Stimulated activated CD4-positive, alpha-beta T cell treated with anti-CD3 and anti-CD28 coated beads, Interleukin-4, amount 100 ng/mL, for 1 hour (primary cell): Measurements from ENCODE around the gene PNMA8A.
A peak's percentile ranks its signal among the peaks of the same experiment; 100 is the strongest.
"Not testable (repeated sequence)": the region's sequence is repeated elsewhere in the genome, so short reads cannot be mapped to it uniquely, and the experiment has no call there.

Source experiments
- DNase-seq: peaks from one replicate; pipeline ENCODE4 v3.0.0-alpha.2; 2020

PNMA8A gene, protein sequence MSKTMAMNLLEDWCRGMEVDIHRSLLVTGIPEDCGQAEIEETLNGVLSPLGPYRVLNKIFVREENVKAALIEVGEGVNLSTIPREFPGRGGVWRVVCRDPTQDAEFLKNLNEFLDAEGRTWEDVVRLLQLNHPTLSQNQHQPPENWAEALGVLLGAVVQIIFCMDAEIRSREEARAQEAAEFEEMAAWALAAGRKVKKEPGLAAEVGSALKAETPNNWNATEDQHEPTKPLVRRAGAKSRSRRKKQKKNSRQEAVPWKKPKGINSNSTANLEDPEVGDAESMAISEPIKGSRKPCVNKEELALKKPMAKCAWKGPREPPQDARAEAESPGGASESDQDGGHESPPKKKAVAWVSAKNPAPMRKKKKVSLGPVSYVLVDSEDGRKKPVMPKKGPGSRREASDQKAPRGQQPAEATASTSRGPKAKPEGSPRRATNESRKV

DNA sequence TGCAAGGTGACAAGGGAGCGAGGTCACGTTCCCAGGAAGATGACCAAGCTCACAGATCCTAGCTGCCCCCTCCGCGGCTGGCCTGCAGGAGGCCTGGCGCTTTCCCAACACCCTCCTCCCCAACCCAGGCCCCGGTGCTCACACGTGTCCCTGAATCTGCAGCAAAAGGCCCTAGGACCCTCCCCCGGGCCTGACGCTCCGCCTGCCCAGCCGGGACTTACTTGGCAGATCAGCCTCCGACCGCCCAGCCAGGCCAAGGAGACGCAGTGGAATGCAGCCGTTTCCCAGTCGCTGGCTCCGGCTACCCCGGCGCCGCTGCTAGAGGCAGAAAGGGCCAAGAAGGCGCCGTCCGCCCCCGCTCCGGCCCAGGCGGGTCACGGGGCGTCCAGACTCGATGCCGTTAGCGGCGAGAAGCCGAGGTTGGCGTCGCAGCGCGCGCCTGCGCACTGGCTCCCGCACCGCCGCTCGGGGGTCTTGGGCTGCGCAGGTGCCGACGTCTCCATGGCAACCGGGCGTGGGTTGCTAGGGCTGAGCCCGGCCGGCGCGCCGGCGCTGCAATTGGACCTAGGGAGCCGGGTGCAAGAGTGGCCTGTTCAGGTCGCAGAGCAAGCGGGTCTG is at the start of gene PNMA8A:
Gene PNMA8A, minus strand, starts transcription at position 448 of the 618 bp plus-strand sequence. CDS start 528 bp downstream, outside the sequence.
- DNase-seq, result no peak

DNA sequence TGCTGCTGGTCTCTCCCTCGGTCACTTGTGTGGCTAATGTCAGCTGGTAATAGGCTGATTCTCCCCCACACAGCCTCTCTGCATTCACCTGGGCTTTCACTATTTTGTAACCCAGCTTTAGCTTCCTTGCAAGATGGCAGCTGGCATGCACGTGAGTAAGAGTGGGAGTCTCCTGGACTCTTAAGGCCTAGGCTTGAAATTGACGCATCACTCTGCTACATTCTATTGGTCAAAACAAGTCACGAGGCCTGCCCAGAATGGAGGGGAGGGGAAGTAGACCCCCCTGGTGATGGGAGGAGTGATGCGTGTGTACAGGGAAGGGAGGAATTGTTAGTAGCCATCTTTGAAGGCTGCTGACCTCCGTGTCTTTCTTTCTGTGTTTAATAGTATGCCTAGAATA is 49.3 kb upstream of the PNMA8A start:
- no peak for DNase-seq

DNA sequence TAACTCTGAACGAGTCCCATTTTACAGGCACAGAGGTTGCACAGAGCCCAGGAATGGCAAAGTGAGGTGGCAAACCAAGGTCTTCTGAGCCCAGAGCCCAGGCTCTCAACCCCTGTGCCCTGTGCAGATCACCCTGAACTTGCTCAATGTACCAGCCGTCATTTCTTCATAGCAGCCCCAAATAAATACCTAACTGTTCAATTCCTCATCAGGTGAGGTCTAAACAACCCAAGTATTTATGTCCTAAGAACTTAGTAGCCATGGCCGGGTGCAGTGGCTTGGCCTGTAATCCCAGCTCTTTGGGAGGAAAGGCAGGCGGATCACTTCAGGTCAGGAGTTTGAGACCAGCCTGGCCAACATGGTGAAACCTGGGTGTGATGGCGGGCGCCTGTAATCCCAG is 46.1 kb upstream of the PNMA8A start:
- no peak for DNase-seq

DNA sequence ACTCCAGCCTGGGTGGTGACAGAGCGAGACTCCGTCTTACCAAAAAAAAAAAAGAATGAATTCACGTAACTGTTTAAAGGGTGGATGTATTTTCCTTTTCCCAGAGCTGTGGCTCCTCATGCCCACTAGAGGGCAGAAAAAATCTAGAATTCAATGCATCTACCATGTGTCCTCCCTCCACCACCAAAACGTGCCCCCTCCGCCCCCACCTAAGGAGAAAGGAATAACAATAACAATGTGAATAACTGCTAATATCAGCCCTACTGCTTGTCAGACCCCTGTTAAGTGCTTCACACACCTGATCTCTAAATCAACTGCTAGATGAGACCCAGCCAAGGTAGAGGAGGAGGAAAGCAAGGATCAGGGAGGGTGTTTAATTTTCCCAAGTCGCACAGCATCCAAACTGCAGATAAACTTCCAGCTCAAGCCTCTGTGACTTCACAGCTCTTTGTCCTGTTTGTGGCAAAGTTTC is 44.6 kb upstream of the PNMA8A start:
- DNase-seq, result peak; percentile 28

DNA sequence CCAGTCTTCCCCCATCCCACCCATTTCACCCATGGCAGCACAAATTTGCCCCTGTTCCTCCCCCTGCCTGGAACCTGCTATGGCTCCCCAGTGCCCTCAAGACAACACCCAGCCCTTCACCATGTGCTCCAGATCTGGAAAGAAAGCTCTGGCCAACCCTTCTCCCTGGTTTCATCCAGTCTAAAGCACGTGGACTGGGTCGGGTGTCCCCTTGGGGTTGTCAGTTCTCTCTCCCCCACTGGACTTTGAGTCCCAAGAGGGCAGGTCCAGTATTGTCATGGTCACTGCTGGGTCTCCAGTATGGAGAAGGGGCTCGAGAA is 43.9 kb upstream of the PNMA8A start:
- DNase-seq, result no peak

DNA sequence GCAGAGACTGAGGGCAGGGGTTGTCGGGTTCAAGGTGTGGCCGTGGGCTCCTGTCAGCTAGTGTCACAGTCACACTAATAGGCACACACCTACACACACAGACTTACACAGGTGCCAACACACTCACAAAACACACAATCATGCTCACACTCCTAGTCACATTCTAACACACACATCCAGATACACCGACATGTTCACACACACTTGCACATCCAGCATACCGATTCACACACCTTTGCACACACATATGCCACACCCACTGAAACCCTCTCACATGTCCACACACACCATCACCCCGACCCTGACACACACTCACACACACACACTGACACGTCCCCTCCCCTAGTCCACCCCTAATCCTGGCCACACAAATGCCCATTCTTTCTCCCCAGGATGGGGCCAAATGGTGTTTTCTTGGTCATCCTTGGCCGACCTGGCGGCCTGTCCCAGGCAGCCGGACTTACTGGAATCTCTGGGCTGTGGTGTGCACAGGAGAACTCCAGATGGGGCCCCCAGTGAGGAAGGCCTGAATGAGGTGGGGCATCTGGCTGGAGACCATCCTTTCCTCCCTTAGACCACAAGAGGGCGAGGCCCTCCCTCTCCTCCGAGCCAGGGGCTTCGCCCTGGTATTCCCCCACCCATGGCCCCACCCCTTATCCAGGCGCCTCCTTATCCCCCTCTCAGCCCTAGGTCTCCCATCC is 43.4 kb upstream of the PNMA8A start:
- no peak for DNase-seq

DNA sequence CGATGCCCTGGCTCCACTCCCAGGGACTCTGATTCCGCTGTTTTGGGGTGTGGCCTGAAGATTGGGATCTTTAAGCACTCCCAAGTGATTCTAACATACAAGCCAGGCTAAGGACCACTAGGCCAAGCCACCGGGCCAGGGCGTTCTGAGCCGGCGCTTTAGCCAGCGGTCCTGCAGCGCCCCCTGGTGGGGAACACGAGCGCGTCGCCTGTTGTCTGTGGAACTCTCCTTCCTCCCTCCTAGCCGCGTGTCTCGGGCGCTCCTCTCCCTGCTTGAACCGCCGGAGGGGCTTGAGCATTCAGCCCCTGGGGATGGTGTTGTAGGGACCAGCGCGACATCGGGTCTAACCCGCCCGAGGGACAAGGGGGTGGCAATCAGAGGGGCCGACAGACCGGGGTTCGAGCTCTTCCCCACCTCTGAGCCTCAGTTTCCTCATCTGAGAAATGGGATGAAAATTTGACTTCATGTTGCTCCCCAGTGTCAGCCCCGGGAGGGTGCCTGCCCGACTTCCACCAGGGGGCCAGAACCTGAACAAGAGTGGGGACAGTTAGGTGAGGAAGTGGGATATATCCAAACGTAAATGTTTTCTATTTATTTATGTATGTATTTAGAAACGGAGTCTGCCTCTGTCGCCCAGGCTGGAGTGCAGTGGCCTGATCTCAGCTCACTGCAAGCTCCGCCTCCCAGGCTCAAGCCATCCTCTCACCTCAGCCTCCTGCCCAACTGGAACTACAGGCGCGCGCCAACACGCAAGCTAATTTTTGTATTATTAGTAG is 42.3 kb upstream of the PNMA8A start:
- DNase-seq, result peak; percentile 86

DNA sequence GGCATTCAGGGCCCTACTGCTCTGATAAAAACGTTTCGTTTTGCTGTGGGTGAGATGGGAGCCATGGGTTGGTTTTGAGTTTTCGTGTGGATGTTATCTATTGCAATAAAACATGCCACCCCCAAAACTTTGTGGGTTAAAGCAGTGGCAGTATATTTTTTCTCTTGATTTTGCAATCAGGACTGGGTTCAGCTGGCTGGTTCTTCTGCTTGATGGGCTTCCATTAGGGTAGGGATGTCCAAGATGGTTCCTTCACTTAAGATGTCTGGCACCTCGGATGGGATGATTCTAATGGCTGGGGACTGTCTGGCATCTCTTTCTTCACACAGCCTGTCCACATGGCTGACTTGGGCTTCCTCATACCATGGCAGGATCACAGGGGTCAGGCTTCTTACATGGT is 39.9 kb upstream of the PNMA8A start:
- no peak for DNase-seq

DNA sequence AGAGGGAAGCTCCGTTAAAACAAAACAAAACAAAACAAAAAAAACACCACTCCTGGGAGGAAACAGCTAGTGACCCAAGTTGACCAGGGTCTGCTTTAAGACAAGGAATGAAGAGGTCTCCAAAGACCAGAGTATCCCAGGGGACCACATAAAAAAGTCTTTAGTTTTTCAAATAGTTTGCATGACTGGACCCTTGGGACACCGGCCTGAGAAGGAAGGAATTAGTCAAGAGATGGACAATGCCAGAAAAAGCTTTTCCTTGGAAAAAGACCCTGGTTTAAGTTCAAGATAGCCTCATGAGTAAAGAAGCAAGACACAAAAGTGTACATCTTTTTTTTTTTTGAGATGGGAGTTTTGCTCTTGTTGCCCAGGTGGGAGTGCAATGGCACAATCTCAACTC is 36.8 kb upstream of the PNMA8A start:
- no peak for DNase-seq

DNA sequence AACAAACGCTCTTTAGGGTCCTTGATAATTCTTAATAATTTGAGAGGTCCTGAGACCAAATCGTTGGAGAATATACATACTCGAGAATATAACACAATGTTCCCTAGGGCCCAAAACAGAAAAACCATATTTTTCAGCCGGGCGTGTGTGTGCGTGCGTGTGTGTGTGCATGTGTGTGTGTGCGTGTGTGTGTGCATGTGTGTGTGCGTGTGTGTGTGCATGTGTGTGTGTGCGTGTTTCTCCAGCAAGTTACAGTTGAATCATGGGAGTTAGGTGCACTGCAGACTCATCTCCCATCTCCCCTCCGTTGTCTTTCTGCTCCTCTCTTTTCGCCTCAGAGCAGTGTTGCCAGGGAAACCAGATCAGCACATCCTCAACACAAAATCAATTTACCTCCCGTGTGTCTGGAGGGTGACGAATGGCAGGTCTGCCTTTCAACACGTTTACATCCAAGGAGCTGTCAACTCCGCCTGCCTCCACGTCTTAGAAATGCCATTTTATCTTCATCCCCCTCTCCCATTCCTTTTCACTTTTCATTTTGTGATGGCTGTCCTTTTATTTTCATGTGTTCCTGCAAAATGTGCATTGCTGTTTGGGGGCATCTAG is 32.6 kb upstream of the PNMA8A start:
- no peak for DNase-seq

DNA sequence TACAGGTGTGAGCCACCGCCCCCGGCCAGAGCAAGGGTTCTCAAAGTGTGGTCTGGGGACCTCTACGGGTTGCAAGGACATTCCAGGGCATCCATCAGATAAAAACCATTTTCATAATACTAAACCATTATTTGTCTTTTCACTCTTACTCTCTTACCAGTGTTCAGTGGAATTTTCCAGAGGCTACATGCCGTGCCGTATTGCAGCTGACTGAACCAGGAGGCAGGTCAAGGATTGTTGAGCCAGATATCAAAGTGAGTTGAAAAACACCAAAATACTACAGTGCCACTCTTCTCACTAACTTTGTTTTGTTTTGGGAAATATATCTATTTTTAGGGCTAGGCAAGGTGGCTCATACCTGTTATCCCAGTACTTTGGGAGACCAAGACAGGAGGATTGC is 31.5 kb upstream of the PNMA8A start:
- DNase-seq, result no peak

DNA sequence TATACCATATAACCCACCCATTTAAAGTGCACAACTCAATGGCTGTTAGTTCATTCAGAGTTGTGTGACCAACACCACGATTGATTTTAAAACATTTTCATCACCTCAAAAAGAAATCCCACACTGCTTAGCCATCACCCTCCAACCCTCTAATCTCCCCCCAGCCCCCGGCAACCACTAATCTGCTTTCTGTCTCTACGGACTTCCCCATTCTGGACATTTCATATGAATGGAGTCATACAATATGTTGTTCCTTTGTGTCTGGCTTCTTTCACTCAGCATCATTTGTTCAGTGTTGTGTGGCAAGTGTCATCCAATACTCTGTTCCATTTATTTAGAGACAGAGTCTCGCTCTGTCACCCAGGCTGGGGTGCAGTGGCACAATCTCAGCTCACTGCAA is 28.3 kb upstream of the PNMA8A start:
- no peak for DNase-seq

DNA sequence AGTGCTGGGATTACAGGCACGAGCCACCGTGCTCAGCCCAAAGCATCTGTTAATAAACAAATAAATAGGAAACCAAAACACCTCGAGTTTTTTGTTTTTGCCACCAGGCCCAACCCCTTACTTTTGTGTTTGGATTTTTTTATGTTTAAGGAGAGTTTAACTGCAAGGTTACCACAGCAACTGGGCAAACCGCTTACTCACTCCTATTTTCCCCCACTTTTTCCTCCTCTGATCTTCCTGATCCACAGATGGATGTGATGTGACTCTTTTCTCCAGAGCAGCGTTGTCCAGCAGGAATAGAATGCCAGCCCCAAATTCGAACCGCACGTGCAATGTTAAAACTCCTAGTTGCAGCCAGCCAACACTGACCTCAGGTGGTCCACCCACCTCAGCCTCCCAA is 26.4 kb upstream of the PNMA8A start:
- DNase-seq, result no peak

DNA sequence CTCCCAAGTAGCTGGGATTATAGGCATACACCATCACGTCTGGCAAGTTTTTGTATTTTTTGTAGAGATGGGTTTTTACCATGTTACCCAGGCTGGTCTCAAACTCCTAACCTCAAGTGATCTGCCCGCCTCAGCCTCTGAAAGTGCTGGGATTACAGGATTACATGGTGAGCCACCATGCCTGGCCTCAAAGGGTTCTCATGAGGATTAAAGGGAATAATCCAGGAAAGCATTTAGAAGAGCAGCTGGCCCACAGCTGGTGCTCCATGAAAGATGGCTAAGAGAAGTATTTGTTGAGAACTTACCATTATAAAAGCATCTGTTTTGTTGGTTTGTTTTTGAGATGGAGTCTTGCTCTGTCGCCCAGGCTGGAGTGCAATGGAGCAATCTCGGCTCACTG is 25.5 kb upstream of the PNMA8A start:
- DNase-seq, result not testable (repeated sequence)

DNA sequence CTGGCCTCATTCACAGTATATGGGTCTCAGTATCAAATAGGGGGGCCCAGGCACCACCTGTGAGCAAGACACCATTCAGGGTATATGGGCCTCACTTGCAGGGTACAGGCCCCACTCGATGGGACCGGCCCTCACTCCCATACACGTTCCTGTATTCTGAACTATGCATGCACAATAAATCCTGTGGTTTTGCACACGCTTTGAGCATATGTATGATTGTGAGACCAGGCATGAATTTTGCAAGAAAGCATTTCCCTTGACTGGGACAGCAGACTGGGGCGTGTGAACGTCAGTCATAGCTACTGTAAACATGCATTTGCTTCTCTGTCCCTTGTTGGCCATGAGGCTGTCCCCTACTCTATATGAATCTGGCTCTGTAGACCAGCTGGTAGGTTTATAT is 24.9 kb upstream of the PNMA8A start:
- no peak for DNase-seq

DNA sequence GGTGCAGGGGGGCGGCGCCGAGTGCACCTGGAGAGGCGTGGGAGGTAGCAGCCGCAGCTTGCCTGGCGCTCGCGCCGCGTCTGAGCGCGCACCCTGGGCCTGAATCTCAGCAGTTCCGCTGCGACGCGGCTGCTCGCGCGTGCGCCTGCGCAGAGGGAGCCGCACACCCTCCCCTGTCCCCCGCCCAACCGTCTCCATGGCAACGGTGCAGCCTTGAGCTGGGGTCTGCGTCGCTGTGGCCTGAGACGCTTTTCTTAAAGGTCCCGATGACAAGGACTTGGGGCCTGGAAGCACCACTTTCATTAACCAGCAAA is 24.4 kb upstream of the PNMA8A start, which contains the start of gene PNMA8B:
Gene PNMA8B, minus strand, starts transcription at position 82 of the 314 bp plus-strand sequence. CDS start 402 bp downstream, outside the sequence.
- peak; percentile 52 for DNase-seq

DNA sequence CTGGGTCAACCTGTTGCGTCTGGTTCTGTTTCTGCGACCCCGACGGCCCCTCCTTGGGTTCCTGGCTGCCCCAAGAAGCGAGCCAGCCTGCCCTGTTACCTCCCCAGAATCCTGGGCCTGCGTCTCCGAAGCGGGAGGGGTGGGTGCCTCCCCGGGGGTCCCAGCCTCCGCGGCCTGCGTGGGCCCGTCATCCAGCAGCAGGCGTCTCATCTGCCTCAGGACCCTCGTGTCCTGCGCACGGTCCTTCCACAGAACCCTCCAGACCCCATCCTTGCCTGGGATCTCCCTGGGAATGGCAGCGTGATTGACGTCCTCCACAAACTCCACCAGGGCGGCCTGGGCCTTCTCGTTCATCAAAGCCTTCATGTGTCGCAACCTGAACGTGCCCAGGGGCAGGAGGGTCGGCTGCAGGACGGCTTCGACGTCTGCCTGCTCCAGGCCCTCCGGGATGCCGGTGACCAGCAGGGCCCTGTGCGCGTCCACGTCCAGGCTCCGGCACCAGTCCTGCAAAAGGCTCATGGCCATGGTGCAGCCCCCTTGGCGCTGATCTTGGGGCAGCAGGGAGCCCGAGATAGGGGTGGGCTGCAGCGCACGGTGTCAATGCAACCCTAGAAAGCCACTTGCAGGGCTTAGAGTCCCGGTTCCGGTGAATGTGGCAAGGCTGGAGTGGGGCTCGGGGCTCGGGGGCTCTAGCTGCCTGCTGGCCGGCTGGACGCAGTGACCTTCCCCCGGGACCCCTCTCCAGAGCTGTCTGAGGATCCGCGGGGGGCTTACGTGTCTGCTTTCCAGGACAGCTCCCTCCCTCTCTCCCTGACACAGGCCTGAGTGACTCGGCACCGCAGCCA is 23.8 kb upstream of the PNMA8A start:
- DNase-seq, result no peak

DNA sequence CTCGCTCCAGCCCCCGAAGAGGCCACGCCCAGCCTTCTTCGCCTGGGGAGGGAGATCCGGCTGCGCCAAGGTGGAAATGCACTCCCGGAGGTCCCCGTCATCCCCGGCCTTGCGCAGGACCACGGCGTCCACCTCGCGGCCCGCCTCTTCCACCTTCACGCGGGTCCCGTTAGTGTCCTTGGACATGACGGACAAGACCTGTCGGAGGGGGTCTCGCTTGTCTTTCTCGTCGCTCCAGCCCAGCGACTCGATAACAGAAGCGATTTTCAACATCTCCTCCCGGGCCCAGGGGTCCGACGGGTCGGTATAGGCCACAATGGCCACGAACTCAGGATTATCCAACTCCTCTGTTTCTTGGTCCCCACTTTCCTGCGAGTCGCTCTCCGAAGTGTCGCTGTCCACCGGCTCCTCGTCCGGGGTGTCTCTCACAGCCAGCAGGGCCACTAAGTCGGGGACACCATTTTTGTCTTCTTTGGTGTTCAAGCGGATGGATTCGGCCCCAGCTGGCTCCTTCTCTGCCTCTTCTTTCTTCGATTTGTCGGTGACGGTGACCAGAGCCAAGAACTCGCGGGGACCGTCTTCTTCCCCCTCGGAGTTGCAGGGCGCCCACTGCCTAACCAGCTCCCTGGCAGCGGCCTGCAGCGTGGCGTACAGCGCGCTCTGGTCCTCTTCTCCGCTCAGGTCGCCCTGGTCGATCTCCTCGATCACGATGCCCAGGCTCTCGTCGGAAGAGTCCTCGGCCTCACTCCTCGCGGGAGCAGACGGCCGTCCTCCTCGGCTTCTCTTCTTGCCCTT is 23.0 kb upstream of the PNMA8A start:
- DNase-seq, result no peak

DNA sequence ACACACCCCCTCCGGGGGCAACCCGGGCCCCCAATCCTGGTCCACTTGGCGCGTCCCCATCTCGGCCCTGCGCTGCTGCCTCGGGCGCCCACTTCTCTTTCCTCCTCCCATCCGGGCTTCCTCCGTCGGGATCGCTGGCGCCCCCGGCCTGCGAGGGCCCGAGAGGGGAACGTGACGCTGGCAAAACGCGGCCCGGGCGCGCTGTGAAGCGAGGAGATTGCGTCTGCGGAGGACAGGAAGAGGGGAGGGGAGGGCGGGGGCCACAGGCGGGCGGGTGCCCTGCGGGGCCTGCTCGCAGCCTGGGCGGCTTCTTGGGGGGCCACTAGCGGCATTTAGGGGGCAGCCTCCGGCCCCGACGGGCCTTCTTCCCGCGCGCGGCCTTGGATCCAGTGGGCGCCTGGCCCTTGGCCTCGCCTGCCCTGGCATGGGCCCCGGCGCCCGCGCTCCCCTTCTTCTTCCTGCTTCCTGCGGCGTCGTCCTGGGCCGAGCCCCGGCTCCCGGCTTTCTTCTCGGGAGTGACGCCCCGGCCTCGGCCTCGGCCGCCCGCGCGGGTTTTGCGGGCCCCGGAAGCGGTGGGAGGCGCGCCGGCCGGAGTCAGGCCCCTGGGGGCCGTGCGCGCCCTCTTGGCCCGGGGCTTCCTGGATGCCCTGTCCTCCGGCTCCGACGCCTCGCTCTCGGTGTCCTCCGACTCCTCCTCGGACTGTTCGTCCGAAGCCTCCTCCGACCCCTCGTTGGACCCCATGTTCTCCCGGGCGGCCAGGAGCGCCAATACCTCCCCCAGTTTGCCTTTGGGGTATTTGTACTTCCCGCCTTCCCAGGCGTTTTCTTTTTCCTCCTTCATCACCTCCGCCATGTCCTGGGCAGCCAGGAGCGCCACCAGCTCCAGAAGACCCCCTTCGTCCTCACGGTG is 22.1 kb upstream of the PNMA8A start:
- peak; percentile 42 for DNase-seq

DNA sequence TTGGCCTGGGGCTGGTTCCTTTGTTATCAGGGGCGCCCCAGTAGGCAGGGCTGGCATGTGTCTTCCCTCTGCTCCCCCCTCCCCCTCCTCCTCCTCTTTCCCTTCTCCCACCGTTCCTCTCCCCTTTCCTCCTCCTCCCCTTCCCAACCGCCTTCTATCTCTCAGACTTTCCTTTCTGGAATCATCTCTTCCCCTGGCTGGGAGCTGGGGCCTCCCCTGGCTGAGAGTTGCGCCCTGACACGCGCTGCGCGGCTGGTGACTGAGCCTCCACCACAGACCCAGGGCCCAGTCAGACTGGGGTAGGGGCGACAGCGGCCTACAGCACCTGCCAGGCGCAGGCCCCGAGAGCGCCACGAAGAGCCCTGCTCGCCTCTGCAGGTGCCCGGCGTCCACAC is 21.5 kb upstream of the PNMA8A start:
- no peak for DNase-seq
